IMR-90 (cell line): ENCODE measurements around the gene SEC61A1. TPM values are rescaled to one million over a fixed set of nuclear protein-coding genes. Genes with fewer than 3 reads are reported as not detected.

Source experiments
- ATAC-seq: fragments of 200-7000 bp; cut with Tn5 transposase; 2 replicates; pipeline ENCODE4 v1.9.1; 2020; ENCODE audit warnings: low read depth, mild to moderate bottlenecking, moderate library complexity
- BruUV-seq: library from RNA; stranded (reverse); fragments of 400-500 nt; replicated peaks from 2 replicates; lab custom pipeline; 2021; lab: Mats Ljungman, UMichigan
- CTCF ChIA-PET: fragments of 300-600 bp; formaldehyde crosslinking; extraction: SDS; loops from one replicate; lab custom pipeline; 2021; ENCODE audit warnings: antibody characterized with exemption; lab: Yijun Ruan, JAX
- POLR2A ChIA-PET: fragments of 300-600 bp; sonication (Branson Sonifier 250); formaldehyde crosslinking; loops from one replicate; lab custom pipeline; 2022; ENCODE audit warnings: antibody characterized with exemption; ENCODE audit not compliant: unreplicated experiment; lab: Charles Lee
- DNase-seq: peaks from one replicate; pipeline ENCODE4 v3.0.0; 2013
- H2AFZ ChIP-seq: replicated peaks from 2 replicates; pipeline ENCODE3; 2013; ENCODE audit warnings: low read length, mild to moderate bottlenecking; ENCODE audit not compliant: poor library complexity
- H2AK5ac ChIP-seq: 2 replicates; pipeline ENCODE4 v1.6.1; 2013; ENCODE audit warnings: low read depth, low read length, inconsistent platforms
- H2AK9ac ChIP-seq: replicated peaks from 2 replicates; pipeline ENCODE3; 2013; ENCODE audit warnings: mild to moderate bottlenecking, low read depth, low read length, moderate library complexity; ENCODE audit not compliant: poor library complexity
- H2BK120ac ChIP-seq: 2 replicates; pipeline ENCODE4 v1.6.1; 2013; ENCODE audit warnings: low read depth, low read length, inconsistent platforms
- H2BK15ac ChIP-seq: 3 replicates; pipeline ENCODE4 v1.6.1; 2013; ENCODE audit warnings: low read depth, low read length, inconsistent platforms
- H2BK20ac ChIP-seq: 2 replicates; pipeline ENCODE4 v1.6.1; 2013; ENCODE audit warnings: low read depth, mild to moderate bottlenecking, inconsistent platforms, low read length, moderate library complexity
- H2BK5ac ChIP-seq: 2 replicates; pipeline ENCODE4 v1.6.1; 2013; ENCODE audit warnings: mild to moderate bottlenecking, low read depth, low read length, inconsistent platforms; ENCODE audit not compliant: poor library complexity, severe bottlenecking
- H3K14ac ChIP-seq: replicated peaks from 2 replicates; pipeline ENCODE4 v1.6.1; 2013; ENCODE audit warnings: low read depth, low read length, inconsistent platforms
- H3K18ac ChIP-seq: 2 replicates; pipeline ENCODE4 v1.6.1; 2013; ENCODE audit warnings: low read depth, low read length, control low read depth
- H3K23ac ChIP-seq: 2 replicates; pipeline ENCODE4 v1.6.1; 2013; ENCODE audit warnings: low read depth, low read length, inconsistent platforms
- H3K27ac ChIP-seq: 2 replicates; pipeline ENCODE4 v1.5.1; 2013; ENCODE audit warnings: mild to moderate bottlenecking, control low read depth, low read length; ENCODE audit not compliant: insufficient read depth
- H3K27me3 ChIP-seq: 2 replicates; pipeline ENCODE4 v1.6.1; 2013; ENCODE audit warnings: low read length; ENCODE audit not compliant: control insufficient read depth, insufficient read depth
- H3K36me3 ChIP-seq: 2 replicates; pipeline ENCODE4 v1.6.1; 2013; ENCODE audit warnings: low read length, mixed read lengths; ENCODE audit not compliant: control insufficient read depth, insufficient read depth
- H3K4ac ChIP-seq: 2 replicates; pipeline ENCODE4 v1.6.1; 2013; ENCODE audit warnings: low read depth, low read length, inconsistent platforms
- H3K4me1 ChIP-seq: 2 replicates; pipeline ENCODE4 v1.6.1; 2013; ENCODE audit warnings: low read length, mixed read lengths; ENCODE audit not compliant: control insufficient read depth, insufficient read depth
- H3K4me2 ChIP-seq: 2 replicates; pipeline ENCODE4 v1.6.1; 2013; ENCODE audit warnings: low read depth, mild to moderate bottlenecking, control low read depth, low read length, moderate library complexity
- H3K4me3 ChIP-seq: 2 replicates; pipeline ENCODE4 v1.5.1; 2013; ENCODE audit warnings: low read depth, mild to moderate bottlenecking, control low read depth, low read length, moderate library complexity; ENCODE audit not compliant: insufficient read depth
- H3K56ac ChIP-seq: 2 replicates; pipeline ENCODE4 v1.6.1; 2013; ENCODE audit warnings: low read length, inconsistent platforms; ENCODE audit not compliant: insufficient read depth; ENCODE audit errors: extremely low read depth
- H3K79me1 ChIP-seq, 2 experiments: 2 replicates each; pipeline ENCODE4 v1.6.1; 2013; ENCODE audit warnings: low read length in 2 of 2, inconsistent platforms in 1 of 2, low read depth in 1 of 2
- H3K9ac ChIP-seq: 2 replicates; pipeline ENCODE4 v1.6.1; 2013; ENCODE audit warnings: low read depth, low read length, control low read depth
- H3K9me1 ChIP-seq: 2 replicates; pipeline ENCODE4 v1.6.1; 2013; ENCODE audit warnings: low read length, inconsistent platforms; ENCODE audit not compliant: insufficient read depth
- H3K9me3 ChIP-seq: 2 replicates; pipeline ENCODE4 v1.6.1; 2013; ENCODE audit warnings: low read length; ENCODE audit not compliant: control insufficient read depth, insufficient read depth
- H4K20me1 ChIP-seq: 2 replicates; pipeline ENCODE4 v1.6.1; 2013; ENCODE audit warnings: low read length, inconsistent platforms; ENCODE audit not compliant: insufficient read depth
- H4K5ac ChIP-seq: 2 replicates; pipeline ENCODE4 v1.6.1; 2013; ENCODE audit warnings: mild to moderate bottlenecking, low read depth, low read length, control low read depth
- H4K8ac ChIP-seq, 2 experiments: 2 replicates each; pipeline ENCODE4 v1.6.1; 2013; ENCODE audit warnings: low read depth in 2 of 2, low read length in 2 of 2, control low read depth in 1 of 2, inconsistent platforms in 1 of 2
- H4K91ac ChIP-seq: 2 replicates; pipeline ENCODE4 v1.6.1; 2013; ENCODE audit warnings: low read depth, low read length, inconsistent platforms; ENCODE audit not compliant: insufficient read depth
- BHLHE40 ChIP-seq: fragments of 150-350 bp; IDR thresholded peaks from 2 replicates; pipeline ENCODE4 v1.6.1; 2016; ENCODE audit warnings: mild to moderate bottlenecking, low read depth, low read length
- CEBPB ChIP-seq: IDR thresholded peaks from 2 replicates; pipeline ENCODE4 v1.6.1; 2012; ENCODE audit warnings: low read depth, low read length, improper control_type of control experiment
- CTCF ChIP-seq: conservative IDR thresholded peaks from 2 replicates; pipeline ENCODE4 v1.5.1; 2012; ENCODE audit warnings: mild to moderate bottlenecking, low read depth, low read length, improper control_type of control experiment
- FOS ChIP-seq: fragments of 150-350 bp; IDR thresholded peaks from 2 replicates; pipeline ENCODE4 v1.6.1; 2016; ENCODE audit warnings: low read depth, low read length
- MAFK ChIP-seq: IDR thresholded peaks from 2 replicates; pipeline ENCODE4 v1.6.1; 2012; ENCODE audit warnings: low read depth, low read length, improper control_type of control experiment
- MAZ ChIP-seq: IDR thresholded peaks from 2 replicates; pipeline ENCODE4 v1.6.1; 2012; ENCODE audit warnings: low read depth, mild to moderate bottlenecking, low read length, improper control_type of control experiment, moderate library complexity, borderline replicate concordance
- NFE2L2 ChIP-seq: fragments of 150-350 bp; IDR thresholded peaks from 2 replicates; pipeline ENCODE4 v1.6.1; 2016; ENCODE audit warnings: low read depth, mild to moderate bottlenecking, low read length
- POLR2A ChIP-seq: IDR thresholded peaks from 2 replicates; pipeline ENCODE4 v1.6.1; 2012; ENCODE audit warnings: mild to moderate bottlenecking, low read depth, low read length
- RAD21 ChIP-seq: IDR thresholded peaks from 2 replicates; pipeline ENCODE4 v1.6.1; 2012; ENCODE audit warnings: low read length, improper control_type of control experiment
- RCOR1 ChIP-seq: IDR thresholded peaks from 2 replicates; pipeline ENCODE4 v1.6.1; 2012; ENCODE audit warnings: mild to moderate bottlenecking, low read length, improper control_type of control experiment; ENCODE audit not compliant: insufficient replicate concordance
- RFX5 ChIP-seq: IDR thresholded peaks from 2 replicates; pipeline ENCODE4 v1.8.0; 2012; ENCODE audit warnings: low read depth, mild to moderate bottlenecking, low read length, moderate library complexity
- SMC3 ChIP-seq: fragments of 150-350 bp; IDR thresholded peaks from 2 replicates; pipeline ENCODE4 v1.6.1; 2016; ENCODE audit warnings: low read depth, mild to moderate bottlenecking, antibody characterized with exemption, low read length, moderate library complexity
- WGBS, 2 experiments: methylation state at CpG; one replicate each; pipeline versions ENCODE4 v1.1.5 to v1.1.7; 2013; ENCODE audit warnings: missing lambda C conversion rate in 2 of 2; ENCODE audit not compliant: insufficient read length in 1 of 2; ENCODE audit errors: extremely low coverage in 2 of 2; 5-methylcytosine and 5-hydroxymethylcytosine counted together
- dilution Hi-C: fragments of 300-500 bp; cut with HindIII; formaldehyde crosslinking; loops from one replicate; pipeline ENCODE4 v1.14.3; 2018; ENCODE audit warnings: low sequenced_read_pairs; ENCODE audit not compliant: unreplicated experiment
- in situ Hi-C: fragments of 300-500 bp; cut with MboI; formaldehyde crosslinking; loops from 3 replicates; pipeline ENCODE4 v1.14.3; 2019; ENCODE audit warnings: low sequenced_read_pairs, inconsistent platforms, mixed read lengths
- intact Hi-C: fragments of 100-400 bp; cut with micrococcal nuclease; formaldehyde crosslinking; loops from 2 replicates; pipeline ENCODE4 v1.10.0; 2022
- polyA plus RNA-seq, 3 experiments: library from polyadenylated mRNA; depleted of rRNA; stranded (reverse); fragments of >200 nt; gene quantifications; 2 replicates each; pipeline ENCODE4 v1.2.3, GENCODE V29; 2012; ENCODE audit warnings: low replicate concordance in 1 of 3
- total RNA-seq: library from RNA; depleted of rRNA; stranded (reverse); fragments of >200 nt; gene quantifications from 2 replicates; pipeline ENCODE4 v1.2.3, GENCODE V29; 2012
- TF ChIP-seq, protein P1 (sequence below): fragments of 150-350 bp; IDR thresholded peaks from 2 replicates; pipeline ENCODE4 v1.6.1; 2016; ENCODE audit warnings: low read depth, mild to moderate bottlenecking, low read length, moderate library complexity, borderline replicate concordance
- TF ChIP-seq, protein P2 (sequence below): fragments of 150-350 bp; IDR thresholded peaks from 2 replicates; pipeline ENCODE4 v1.6.1; 2017; ENCODE audit warnings: mild to moderate bottlenecking, antibody characterized with exemption, low read length, low read depth

SEC61A1 gene
- total and polyA plus RNA-seq, 2 of the 4 experiments (the other 2 are of a cell fraction) = 377 to 478 TPM

GRCh38 chr3:128063865-128064264 lies 11.6 kb downstream of the SEC61A1 start:
- H3K56ac ChIP-seq = no peak overlapping the region
- H3K79me1 ChIP-seq = peaks cover 49 to 72% of the 10 kb centered on the region in 2 experiments
- no peak overlapping the region for H4K8ac ChIP-seq
- WGBS, 2 experiments = no CpG with 5 or more reads among the region's 2 CpGs
- H3K4me1 ChIP-seq = peaks cover 27% of the 10 kb centered on the region
- H3K9me3 ChIP-seq = no peaks in the 10 kb centered on the region
- POLR2A ChIA-PET = no interaction called here
- H3K23ac ChIP-seq = no peak overlapping the region
- no peak overlapping the region for H3K27ac ChIP-seq
- DNase-seq = no peak
- peaks cover 72% of the 10 kb centered on the region for H4K20me1 ChIP-seq
- H2AK9ac ChIP-seq = no peak overlapping the region
- no peak overlapping the region for H3K4ac ChIP-seq
- in situ Hi-C loops (no loop called here), intact Hi-C loops (no loop called here), dilution Hi-C loops (no loop called here)
- no peak overlapping the region for H2BK120ac ChIP-seq
- BruUV-seq = no TSS peak
- H3K36me3 ChIP-seq = peaks cover 77% of the 10 kb centered on the region
- no peak overlapping the region for H4K91ac ChIP-seq
- H3K4me2 ChIP-seq = no peak overlapping the region
- H4K5ac ChIP-seq = no peak overlapping the region
- ATAC-seq = no peak
- H3K4me3 ChIP-seq = no peak overlapping the region
- H3K18ac ChIP-seq = no peak overlapping the region
- no peak overlapping the region for H2BK20ac ChIP-seq
- no peak overlapping the region for H3K14ac ChIP-seq
- no peak overlapping the region for H2AK5ac ChIP-seq
- TF ChIP-seq POLR2A = no peak
- no peak for TF ChIP-seq MAFK
- TF ChIP-seq FOS = no peak
- no peak for TF ChIP-seq MAZ
- TF ChIP-seq, protein P1, sequence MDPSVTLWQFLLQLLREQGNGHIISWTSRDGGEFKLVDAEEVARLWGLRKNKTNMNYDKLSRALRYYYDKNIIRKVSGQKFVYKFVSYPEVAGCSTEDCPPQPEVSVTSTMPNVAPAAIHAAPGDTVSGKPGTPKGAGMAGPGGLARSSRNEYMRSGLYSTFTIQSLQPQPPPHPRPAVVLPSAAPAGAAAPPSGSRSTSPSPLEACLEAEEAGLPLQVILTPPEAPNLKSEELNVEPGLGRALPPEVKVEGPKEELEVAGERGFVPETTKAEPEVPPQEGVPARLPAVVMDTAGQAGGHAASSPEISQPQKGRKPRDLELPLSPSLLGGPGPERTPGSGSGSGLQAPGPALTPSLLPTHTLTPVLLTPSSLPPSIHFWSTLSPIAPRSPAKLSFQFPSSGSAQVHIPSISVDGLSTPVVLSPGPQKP = no peak
- TF ChIP-seq NFE2L2 = no peak
- TF ChIP-seq, protein P2, sequence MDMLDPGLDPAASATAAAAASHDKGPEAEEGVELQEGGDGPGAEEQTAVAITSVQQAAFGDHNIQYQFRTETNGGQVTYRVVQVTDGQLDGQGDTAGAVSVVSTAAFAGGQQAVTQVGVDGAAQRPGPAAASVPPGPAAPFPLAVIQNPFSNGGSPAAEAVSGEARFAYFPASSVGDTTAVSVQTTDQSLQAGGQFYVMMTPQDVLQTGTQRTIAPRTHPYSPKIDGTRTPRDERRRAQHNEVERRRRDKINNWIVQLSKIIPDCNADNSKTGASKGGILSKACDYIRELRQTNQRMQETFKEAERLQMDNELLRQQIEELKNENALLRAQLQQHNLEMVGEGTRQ = no peak
- TF ChIP-seq SMC3 = no peak
- no peak for TF ChIP-seq RCOR1
- no peak for TF ChIP-seq CEBPB
- no peak for TF ChIP-seq CTCF
- TF ChIP-seq RFX5 = no peak
- no peak for TF ChIP-seq BHLHE40
- TF ChIP-seq RAD21 = no peak
- H3K9ac ChIP-seq = no peak overlapping the region
- no peak overlapping the region for H2AFZ ChIP-seq
- H2BK5ac ChIP-seq = peak overlapping the region; percentile 11
- CTCF ChIA-PET = no interaction called here
- peaks cover 28% of the 10 kb centered on the region for H3K9me1 ChIP-seq
- H2BK15ac ChIP-seq = no peak overlapping the region
- H3K27me3 ChIP-seq = no peaks in the 10 kb centered on the region
